Neural progenitor cell (in vitro differentiated cells): ENCODE measurements around the gene MDN1. TPM values are rescaled to one million over a fixed set of nuclear protein-coding genes. Genes with fewer than 3 reads are reported as not detected.

Experiments
- DNase-seq: peaks from one replicate; pipeline ENCODE4 v3.0.0-alpha.2; 2016; ENCODE audit warnings: low spot score
- H2AFZ ChIP-seq: fragments of 200-600 bp; sonication (generic); replicated peaks from 2 replicates; pipeline ENCODE4 v1.6.1; 2016; ENCODE audit warnings: antibody characterized with exemption
- H3F3A ChIP-seq: fragments of 200-600 bp; sonication (generic); 2 replicates; pipeline ENCODE4 v1.6.1; 2016; ENCODE audit warnings: antibody characterized with exemption, low read depth
- H3K27ac ChIP-seq: fragments of 200-600 bp; sonication (generic); 2 replicates; pipeline ENCODE4 v1.5.1; 2016; ENCODE audit warnings: mild to moderate bottlenecking
- H3K27me3 ChIP-seq: fragments of 200-600 bp; sonication (generic); 2 replicates; pipeline ENCODE4 v1.6.1; 2016; ENCODE audit warnings: mild to moderate bottlenecking, moderate library complexity
- H3K36me3 ChIP-seq: fragments of 200-600 bp; sonication (generic); 2 replicates; pipeline ENCODE4 v1.5.1; 2016
- H3K4me1 ChIP-seq: fragments of 200-600 bp; sonication (generic); 2 replicates; pipeline ENCODE4 v1.6.1; 2016; ENCODE audit warnings: mixed run types
- H3K4me2 ChIP-seq: fragments of 200-600 bp; sonication (generic); 2 replicates; pipeline ENCODE4 v1.6.1; 2016
- H3K4me3 ChIP-seq: fragments of 200-600 bp; sonication (generic); 2 replicates; pipeline ENCODE4 v1.5.1; 2016
- H3K79me2 ChIP-seq: fragments of 200-600 bp; sonication (generic); 2 replicates; pipeline ENCODE4 v1.6.1; 2016; ENCODE audit warnings: low read depth
- H3K9ac ChIP-seq: fragments of 200-600 bp; sonication (generic); 2 replicates; pipeline ENCODE4 v1.6.1; 2016
- H3K9me3 ChIP-seq: fragments of 200-600 bp; sonication (generic); 2 replicates; pipeline ENCODE4 v1.5.1; 2016; ENCODE audit warnings: low read depth
- H4K20me1 ChIP-seq: fragments of 200-600 bp; sonication (generic); 2 replicates; pipeline ENCODE4 v1.6.1; 2016; ENCODE audit warnings: low read depth
- H3K27ac Mint-ChIP-seq: 3 replicates; pipeline ENCODE4 v1.8.0; 2021; ENCODE audit warnings: mixed read lengths
- H3K27me3 Mint-ChIP-seq: 2 replicates; pipeline ENCODE4 v1.8.0; 2022; ENCODE audit warnings: low read depth, mild to moderate bottlenecking, inconsistent platforms, moderate library complexity, mixed read lengths; ENCODE audit not compliant: insufficient read depth
- H3K36me3 Mint-ChIP-seq: 3 replicates; pipeline ENCODE4 v1.8.0; 2021; ENCODE audit warnings: mixed read lengths
- H3K4me1 Mint-ChIP-seq: 3 replicates; pipeline ENCODE4 v1.8.0; 2021; ENCODE audit warnings: mixed read lengths
- H3K4me3 Mint-ChIP-seq: 3 replicates; pipeline ENCODE4 v1.8.0; 2021; ENCODE audit warnings: mild to moderate bottlenecking, moderate library complexity, mixed read lengths
- H3K9me3 Mint-ChIP-seq: 3 replicates; pipeline ENCODE4 v1.8.0; 2020; ENCODE audit warnings: mixed read lengths
- EZH2 ChIP-seq: fragments of 200-600 bp; sonication (generic); IDR thresholded peaks from 2 replicates; pipeline ENCODE4 v1.6.1; 2017; ENCODE audit warnings: antibody characterized with exemption, mild to moderate bottlenecking, moderate library complexity
- EZH2phosphoT487 ChIP-seq: fragments of 200-600 bp; sonication (generic); IDR thresholded peaks from 2 replicates; pipeline ENCODE4 v1.6.1; 2017; ENCODE audit warnings: antibody characterized with exemption
- total RNA-seq: library from RNA; depleted of rRNA; stranded (reverse); fragments of >200 nt; gene quantifications from 2 replicates; pipeline ENCODE4 v1.2.3, GENCODE V29; 2015; ENCODE audit warnings: low replicate concordance
- TF ChIP-seq, protein P1 (sequence below): fragments of 200-600 bp; sonication (generic); IDR thresholded peaks from 2 replicates; pipeline ENCODE4 v1.5.1; 2017; ENCODE audit warnings: antibody characterized with exemption, mild to moderate bottlenecking

The MDN1 gene
- total RNA-seq, 1 donor from 2014 or later = 40.7 TPM

DNA sequence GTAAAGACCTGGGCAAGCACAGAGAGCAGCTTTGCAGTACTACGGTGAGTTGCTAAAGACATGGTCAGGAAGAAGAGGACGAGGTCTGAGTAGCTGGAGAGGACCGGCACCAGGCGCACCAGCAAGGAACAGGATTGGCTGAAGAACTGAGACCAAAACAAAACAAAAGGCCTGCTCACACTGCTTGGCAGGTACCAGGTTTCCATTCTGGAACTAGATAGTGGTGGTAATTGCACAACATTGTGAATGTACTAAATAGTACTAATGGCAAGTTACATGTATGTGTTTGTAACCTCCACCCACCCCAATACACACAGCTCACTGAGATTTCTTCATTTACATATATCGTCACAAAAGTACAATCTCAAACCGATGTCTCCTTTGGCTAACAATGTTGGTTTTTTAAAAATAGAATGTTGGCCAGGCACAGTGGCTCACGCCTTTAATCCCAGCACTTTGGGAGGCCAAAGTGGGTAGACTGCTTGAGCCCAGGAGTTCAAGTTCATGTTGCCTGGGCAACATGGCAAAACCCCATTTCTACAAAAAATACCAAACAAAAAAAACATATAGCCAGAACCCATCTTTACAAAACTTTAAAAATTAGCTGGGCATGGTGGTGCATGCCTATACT lies 148.5 kb downstream of the MDN1 start:
- Histone ChIP-seq H3K4me2 (no peak overlapping the region), H3K4me1 (no peaks in the 10 kb centered on the region), H3K36me3 (peaks cover 28% of the 10 kb centered on the region), H4K20me1 (no peaks in the 10 kb centered on the region), H3F3A (no peaks in the 10 kb centered on the region), H2AFZ (no peak overlapping the region), H3K4me3 (no peak overlapping the region), H3K79me2 (no peaks in the 10 kb centered on the region), H3K9ac (no peak overlapping the region), H3K27ac (no peak overlapping the region), H3K9me3 (no peaks in the 10 kb centered on the region), H3K27me3 (no peaks in the 10 kb centered on the region)
- Mint-ChIP-seq H3K9me3 (no peaks in the 10 kb centered on the region), H3K27me3 (no peaks in the 10 kb centered on the region), H3K4me1 (peaks cover 2% of the 10 kb centered on the region), H3K36me3 (peaks cover 22% of the 10 kb centered on the region), H3K27ac (no peak overlapping the region), H3K4me3 (no peak overlapping the region)
- DNase-seq = no peak
- TF ChIP-seq EZH2 (no peak), EZH2phosphoT487 (no peak)
- TF ChIP-seq, protein P1, sequence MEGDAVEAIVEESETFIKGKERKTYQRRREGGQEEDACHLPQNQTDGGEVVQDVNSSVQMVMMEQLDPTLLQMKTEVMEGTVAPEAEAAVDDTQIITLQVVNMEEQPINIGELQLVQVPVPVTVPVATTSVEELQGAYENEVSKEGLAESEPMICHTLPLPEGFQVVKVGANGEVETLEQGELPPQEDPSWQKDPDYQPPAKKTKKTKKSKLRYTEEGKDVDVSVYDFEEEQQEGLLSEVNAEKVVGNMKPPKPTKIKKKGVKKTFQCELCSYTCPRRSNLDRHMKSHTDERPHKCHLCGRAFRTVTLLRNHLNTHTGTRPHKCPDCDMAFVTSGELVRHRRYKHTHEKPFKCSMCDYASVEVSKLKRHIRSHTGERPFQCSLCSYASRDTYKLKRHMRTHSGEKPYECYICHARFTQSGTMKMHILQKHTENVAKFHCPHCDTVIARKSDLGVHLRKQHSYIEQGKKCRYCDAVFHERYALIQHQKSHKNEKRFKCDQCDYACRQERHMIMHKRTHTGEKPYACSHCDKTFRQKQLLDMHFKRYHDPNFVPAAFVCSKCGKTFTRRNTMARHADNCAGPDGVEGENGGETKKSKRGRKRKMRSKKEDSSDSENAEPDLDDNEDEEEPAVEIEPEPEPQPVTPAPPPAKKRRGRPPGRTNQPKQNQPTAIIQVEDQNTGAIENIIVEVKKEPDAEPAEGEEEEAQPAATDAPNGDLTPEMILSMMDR = no peak

DNA sequence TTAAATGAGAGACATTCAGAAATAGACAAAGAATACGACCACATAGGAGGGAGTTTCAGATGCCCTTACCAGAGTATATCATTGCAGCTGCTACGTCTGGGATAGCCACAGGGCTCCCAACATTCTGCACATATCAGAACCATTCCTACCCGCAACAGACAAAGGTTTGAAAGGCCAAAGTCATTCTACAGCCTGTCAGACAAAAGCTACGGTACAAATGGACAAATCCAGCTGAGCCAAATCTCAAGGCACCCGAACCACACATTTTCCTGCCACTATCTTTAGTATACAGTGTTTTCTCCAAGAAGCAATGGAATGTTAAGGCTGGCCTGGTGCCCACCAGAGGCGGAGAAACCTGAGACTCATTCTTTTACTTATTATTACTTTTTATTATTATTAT lies 150.6 kb downstream of the MDN1 start:
- no peaks in the 10 kb centered on the region for H3K9me3 ChIP-seq
- H3K4me3 ChIP-seq = no peak overlapping the region
- no peaks in the 10 kb centered on the region for H4K20me1 ChIP-seq
- peaks cover 18% of the 10 kb centered on the region for H3K36me3 Mint-ChIP-seq
- H3K27ac ChIP-seq = no peak overlapping the region
- H2AFZ ChIP-seq = no peak overlapping the region
- no peak overlapping the region for H3K4me3 Mint-ChIP-seq
- H3K27ac Mint-ChIP-seq = no peak overlapping the region
- H3K36me3 ChIP-seq = peaks cover 24% of the 10 kb centered on the region
- H3K27me3 Mint-ChIP-seq = no peaks in the 10 kb centered on the region
- TF ChIP-seq EZH2phosphoT487 (no peak), EZH2 (no peak)
- TF ChIP-seq, protein P1 = no peak
- peaks cover 2% of the 10 kb centered on the region for H3K4me1 Mint-ChIP-seq
- no peaks in the 10 kb centered on the region for H3K27me3 ChIP-seq
- H3K9ac ChIP-seq = no peak overlapping the region
- no peak overlapping the region for H3K4me2 ChIP-seq
- H3F3A ChIP-seq = no peaks in the 10 kb centered on the region
- no peaks in the 10 kb centered on the region for H3K79me2 ChIP-seq
- no peaks in the 10 kb centered on the region for H3K4me1 ChIP-seq
- no peak for DNase-seq
- H3K9me3 Mint-ChIP-seq = no peaks in the 10 kb centered on the region

DNA sequence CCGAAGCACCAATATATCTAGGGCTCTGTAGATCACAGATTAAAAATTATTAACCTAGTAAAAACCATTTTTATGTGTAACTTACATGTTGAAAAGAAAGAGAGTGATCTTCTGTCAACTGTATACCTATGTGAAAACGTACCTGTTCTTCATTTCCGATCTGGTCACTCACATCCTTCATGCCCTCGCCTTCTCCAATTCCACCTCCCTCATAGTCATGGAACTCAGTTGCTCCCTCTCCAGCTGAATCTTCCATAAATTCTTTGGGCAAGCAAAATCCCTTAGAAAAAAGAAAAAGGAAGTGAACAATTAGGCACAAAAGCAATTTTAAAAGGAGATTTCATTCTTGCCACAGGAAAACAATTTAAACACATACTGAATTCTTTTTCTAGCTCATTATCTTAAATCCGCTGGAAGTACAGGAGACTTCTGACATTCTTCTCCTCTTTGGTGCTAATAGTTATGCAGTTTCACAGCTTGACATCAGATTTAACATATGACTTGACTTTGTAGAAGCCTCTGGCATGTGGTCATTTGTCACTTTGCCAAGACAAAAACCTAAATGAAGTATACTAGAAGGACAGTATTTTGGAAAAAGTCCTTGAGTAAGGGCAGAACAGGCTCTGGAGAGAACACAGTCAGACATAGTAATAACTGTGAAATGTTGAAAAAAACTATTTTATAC lies 151.6 kb downstream of the MDN1 start:
- Histone ChIP-seq H3K4me1 (no peaks in the 10 kb centered on the region), H3K27me3 (no peaks in the 10 kb centered on the region), H3F3A (no peaks in the 10 kb centered on the region), H4K20me1 (no peaks in the 10 kb centered on the region), H3K4me2 (no peak overlapping the region), H2AFZ (no peak overlapping the region), H3K79me2 (no peaks in the 10 kb centered on the region), H3K9me3 (no peaks in the 10 kb centered on the region), H3K9ac (no peak overlapping the region), H3K27ac (peak overlapping the region; percentile 55), H3K4me3 (no peak overlapping the region), H3K36me3 (peaks cover 24% of the 10 kb centered on the region)
- TF ChIP-seq, protein P1 = no peak
- TF ChIP-seq EZH2 (no peak), EZH2phosphoT487 (no peak)
- Mint-ChIP-seq H3K27ac (no peak overlapping the region), H3K4me3 (no peak overlapping the region), H3K9me3 (no peaks in the 10 kb centered on the region), H3K27me3 (peaks cover 2% of the 10 kb centered on the region), H3K4me1 (peaks cover 2% of the 10 kb centered on the region), H3K36me3 (peaks cover 21% of the 10 kb centered on the region)
- no peak for DNase-seq
